Smooth muscle cell (in vitro differentiated cells): ENCODE results near the gene CMKLR1. TPM values are rescaled to one million over a fixed set of nuclear protein-coding genes. Genes with fewer than 3 reads are reported as not detected.

Experiments
- DNase-seq: peaks from one replicate; lab custom pipeline; 2025; ENCODE audit not compliant: unreplicated experiment; lab: John Stamatoyannopoulos, UW
- H2AFZ ChIP-seq: fragments of 200-600 bp; sonication (generic); 2 replicates; pipeline ENCODE4 v1.6.0; 2016; ENCODE audit warnings: antibody characterized with exemption, low read depth, mild to moderate bottlenecking
- H3F3A ChIP-seq: fragments of 200-600 bp; sonication (generic); 2 replicates; pipeline ENCODE4 v1.6.0; 2017; ENCODE audit warnings: antibody characterized with exemption, low read depth
- H3K27ac ChIP-seq: fragments of 200-600 bp; sonication (generic); 2 replicates; pipeline ENCODE4 v1.5.1; 2016; ENCODE audit warnings: low read depth, mild to moderate bottlenecking
- H3K27me3 ChIP-seq: fragments of 200-600 bp; sonication (generic); 2 replicates; pipeline ENCODE4 v1.6.1; 2016; ENCODE audit warnings: low read depth, mild to moderate bottlenecking
- H3K36me3 ChIP-seq: fragments of 200-600 bp; sonication (generic); 2 replicates; pipeline ENCODE4 v1.5.1; 2016; ENCODE audit warnings: low read depth
- H3K4me1 ChIP-seq: fragments of 200-600 bp; sonication (generic); 2 replicates; pipeline ENCODE4 v1.5.1; 2016; ENCODE audit warnings: low read depth
- H3K4me2 ChIP-seq: fragments of 200-600 bp; sonication (generic); 2 replicates; pipeline ENCODE4 v1.6.0; 2016; ENCODE audit warnings: mild to moderate bottlenecking
- H3K4me3 ChIP-seq: fragments of 200-600 bp; sonication (generic); 2 replicates; pipeline ENCODE4 v1.5.1; 2016; ENCODE audit warnings: mild to moderate bottlenecking
- H3K79me2 ChIP-seq: fragments of 200-600 bp; sonication (generic); 2 replicates; pipeline ENCODE4 v1.6.0; 2016; ENCODE audit warnings: low read depth, mild to moderate bottlenecking
- H3K9ac ChIP-seq: fragments of 200-600 bp; sonication (generic); 2 replicates; pipeline ENCODE4 v1.6.0; 2016; ENCODE audit warnings: low read depth
- H3K9me3 ChIP-seq: fragments of 200-600 bp; sonication (generic); replicated peaks from 2 replicates; pipeline ENCODE4 v1.5.1; 2016; ENCODE audit warnings: low read depth
- H4K20me1 ChIP-seq: fragments of 200-600 bp; sonication (generic); 2 replicates; pipeline ENCODE4 v1.6.0; 2016; ENCODE audit warnings: low read depth
- WGBS: methylation state at CpG from one replicate; pipeline ENCODE4 v1.1.7; 2016; ENCODE audit warnings: low lambda C conversion rate; 5-methylcytosine and 5-hydroxymethylcytosine counted together
- polyA plus RNA-seq: library from polyadenylated mRNA; unstranded; fragments of >200 nt; fragmentation: Nextera tagmentation; extraction: Ambion mirVana; gene quantifications from 2 replicates; pipeline ENCODE4 v1.2.1, GENCODE V29; 2016
- total RNA-seq: library from RNA; depleted of rRNA; stranded (reverse); fragments of >200 nt; gene quantifications from 2 replicates; pipeline ENCODE4 v1.2.3, GENCODE V29; 2014
- TF ChIP-seq, protein P1 (sequence below): fragments of 200-600 bp; sonication (generic); IDR thresholded peaks from 2 replicates; pipeline ENCODE4 v1.5.1; 2017; ENCODE audit warnings: borderline replicate concordance, mild to moderate bottlenecking, antibody characterized with exemption; ENCODE audit not compliant: insufficient read depth, poor library complexity, severe bottlenecking

Gene CMKLR1
- total and polyA plus RNA-seq, 2 experiments from 2014 or later: 179 to 294 TPM

DNA sequence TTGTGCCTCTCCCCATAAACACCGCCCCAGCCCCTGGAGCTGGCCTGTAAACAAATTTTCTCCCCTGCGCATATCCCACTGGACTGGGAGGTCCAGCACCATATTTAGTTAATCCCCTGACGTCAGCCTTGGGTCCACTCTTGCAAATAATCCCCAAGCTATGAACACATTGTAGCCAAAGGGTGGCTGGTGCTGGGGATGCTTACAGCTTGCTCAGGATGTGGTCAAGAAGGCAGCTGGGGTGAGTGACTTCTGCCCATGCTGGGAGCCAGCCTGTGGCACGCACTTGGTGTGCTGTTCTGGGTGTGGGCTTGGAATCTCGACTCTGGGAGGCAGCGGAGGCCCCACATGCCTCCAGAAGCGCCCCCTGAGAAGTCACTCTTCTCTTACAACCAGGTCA, 32.1 kb downstream of the CMKLR1 start:
- H3K9me3 ChIP-seq: no peaks in the 10 kb centered on the region
- no peaks in the 10 kb centered on the region for H3K27me3 ChIP-seq
- DNase-seq: peak; percentile 47
- peaks cover 6% of the 10 kb centered on the region for H4K20me1 ChIP-seq
- H3K36me3 ChIP-seq: no peaks in the 10 kb centered on the region
- WGBS: 18% methylated on average over 7 of the region's 7 CpGs
- TF ChIP-seq, protein P1, sequence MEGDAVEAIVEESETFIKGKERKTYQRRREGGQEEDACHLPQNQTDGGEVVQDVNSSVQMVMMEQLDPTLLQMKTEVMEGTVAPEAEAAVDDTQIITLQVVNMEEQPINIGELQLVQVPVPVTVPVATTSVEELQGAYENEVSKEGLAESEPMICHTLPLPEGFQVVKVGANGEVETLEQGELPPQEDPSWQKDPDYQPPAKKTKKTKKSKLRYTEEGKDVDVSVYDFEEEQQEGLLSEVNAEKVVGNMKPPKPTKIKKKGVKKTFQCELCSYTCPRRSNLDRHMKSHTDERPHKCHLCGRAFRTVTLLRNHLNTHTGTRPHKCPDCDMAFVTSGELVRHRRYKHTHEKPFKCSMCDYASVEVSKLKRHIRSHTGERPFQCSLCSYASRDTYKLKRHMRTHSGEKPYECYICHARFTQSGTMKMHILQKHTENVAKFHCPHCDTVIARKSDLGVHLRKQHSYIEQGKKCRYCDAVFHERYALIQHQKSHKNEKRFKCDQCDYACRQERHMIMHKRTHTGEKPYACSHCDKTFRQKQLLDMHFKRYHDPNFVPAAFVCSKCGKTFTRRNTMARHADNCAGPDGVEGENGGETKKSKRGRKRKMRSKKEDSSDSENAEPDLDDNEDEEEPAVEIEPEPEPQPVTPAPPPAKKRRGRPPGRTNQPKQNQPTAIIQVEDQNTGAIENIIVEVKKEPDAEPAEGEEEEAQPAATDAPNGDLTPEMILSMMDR: no peak
- peak overlapping the region; percentile 86 for H3K9ac ChIP-seq
- no peak overlapping the region for H3K4me3 ChIP-seq
- peaks cover 49% of the 10 kb centered on the region for H3K79me2 ChIP-seq
- peaks cover 15% of the 10 kb centered on the region for H3K4me1 ChIP-seq
- no peak overlapping the region for H2AFZ ChIP-seq
- peaks cover 13% of the 10 kb centered on the region for H3F3A ChIP-seq
- H3K27ac ChIP-seq: peak overlapping the region; percentile 99
- H3K4me2 ChIP-seq: peak overlapping the region; percentile 55

DNA sequence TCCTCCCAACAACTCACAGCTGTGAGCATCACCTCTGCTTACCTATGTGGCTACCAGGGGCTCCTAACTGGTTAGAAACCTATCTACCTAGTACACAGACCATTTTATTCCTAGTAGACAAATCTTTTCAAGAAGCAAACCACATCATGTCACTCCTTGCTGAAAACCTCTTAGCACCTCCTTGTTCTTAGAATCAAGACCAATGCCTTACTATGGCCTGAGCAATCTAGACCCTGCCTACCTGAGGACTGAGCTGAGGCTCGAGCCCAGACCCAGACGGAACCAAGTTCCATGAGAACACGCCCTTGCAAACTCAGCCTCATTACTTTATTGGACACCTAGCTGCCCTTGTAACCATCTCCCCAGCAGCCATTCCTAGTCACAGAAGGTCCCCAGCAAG, 32.6 kb downstream of the CMKLR1 start:
- H2AFZ ChIP-seq: no peak overlapping the region
- H3K36me3 ChIP-seq: no peaks in the 10 kb centered on the region
- no peak overlapping the region for H3K4me3 ChIP-seq
- no peaks in the 10 kb centered on the region for H3K9me3 ChIP-seq
- peaks cover 15% of the 10 kb centered on the region for H3K4me1 ChIP-seq
- peak overlapping the region; percentile 55 for H3K4me2 ChIP-seq
- peaks cover 11% of the 10 kb centered on the region for H4K20me1 ChIP-seq
- TF ChIP-seq, protein P1: no peak
- H3K9ac ChIP-seq: peak overlapping the region; percentile 86
- H3K27me3 ChIP-seq: no peaks in the 10 kb centered on the region
- peak overlapping the region; percentile 99 for H3K27ac ChIP-seq
- peaks cover 16% of the 10 kb centered on the region for H3F3A ChIP-seq
- 85% methylated on average over 3 of the region's 3 CpGs for WGBS
- DNase-seq: no peak
- H3K79me2 ChIP-seq: peaks cover 49% of the 10 kb centered on the region

DNA sequence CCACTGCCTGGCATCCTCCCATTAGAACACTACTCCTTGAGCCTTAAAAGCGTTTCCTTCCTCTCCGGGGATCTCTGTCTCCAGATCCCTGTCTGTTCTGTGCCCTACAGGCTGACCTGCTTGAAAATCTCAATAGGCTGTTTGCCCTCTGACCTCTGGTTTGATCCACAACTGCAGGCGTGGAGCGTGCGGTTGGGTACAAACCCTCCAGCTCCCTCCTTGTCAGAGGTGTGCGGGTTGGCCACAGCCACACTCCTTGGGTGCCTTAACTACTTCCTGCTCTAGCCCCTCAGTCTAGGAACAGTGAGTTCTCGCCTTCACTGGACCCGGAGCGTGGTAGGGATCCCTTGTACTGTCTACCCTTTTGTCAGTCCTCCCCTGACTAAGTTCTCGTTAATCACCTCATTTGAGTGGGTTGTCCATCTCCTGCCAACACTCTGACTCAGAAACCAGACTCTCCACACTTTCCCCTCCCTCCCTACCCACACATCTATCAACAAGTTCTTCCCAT, 33.1 kb downstream of the CMKLR1 start:
- peak overlapping the region; percentile 70 for H3K4me2 ChIP-seq
- no peaks in the 10 kb centered on the region for H3K27me3 ChIP-seq
- peak overlapping the region; percentile 96 for H3K9ac ChIP-seq
- H3K79me2 ChIP-seq: peaks cover 49% of the 10 kb centered on the region
- 7% methylated on average over 10 of the region's 10 CpGs for WGBS
- no peaks in the 10 kb centered on the region for H3K36me3 ChIP-seq
- DNase-seq: peak; percentile 59
- no peaks in the 10 kb centered on the region for H3K9me3 ChIP-seq
- no peak overlapping the region for H2AFZ ChIP-seq
- peaks cover 15% of the 10 kb centered on the region for H4K20me1 ChIP-seq
- TF ChIP-seq, protein P1: no peak
- no peak overlapping the region for H3K4me3 ChIP-seq
- H3K27ac ChIP-seq: peak overlapping the region; percentile 99
- H3K4me1 ChIP-seq: peaks cover 15% of the 10 kb centered on the region
- H3F3A ChIP-seq: peaks cover 20% of the 10 kb centered on the region

DNA sequence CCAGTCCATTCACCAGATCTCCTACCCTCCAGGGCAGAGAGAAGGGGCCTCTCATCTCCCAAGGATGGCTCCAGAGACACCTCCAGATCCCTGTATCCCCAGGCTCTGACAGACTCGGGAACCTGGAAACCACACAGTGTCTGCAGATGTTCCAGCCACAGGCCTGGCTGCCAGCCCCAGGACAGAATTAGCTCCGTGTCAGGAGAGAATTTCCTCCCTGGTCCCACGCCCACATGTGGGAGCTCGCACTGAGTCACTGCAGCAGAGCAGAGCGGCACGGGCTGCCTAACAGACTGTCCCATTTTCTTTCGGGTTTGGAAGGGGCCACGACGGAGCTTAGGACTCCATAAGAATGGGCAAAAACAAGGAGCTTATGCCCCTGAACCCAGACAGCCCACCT, 33.6 kb downstream of the CMKLR1 start:
- H3K27me3 ChIP-seq: no peaks in the 10 kb centered on the region
- DNase-seq: peak; percentile 59
- H3K9ac ChIP-seq: peak overlapping the region; percentile 96
- peaks cover 15% of the 10 kb centered on the region for H3K4me1 ChIP-seq
- peaks cover 18% of the 10 kb centered on the region for H4K20me1 ChIP-seq
- no peak overlapping the region for H2AFZ ChIP-seq
- H3K79me2 ChIP-seq: peaks cover 52% of the 10 kb centered on the region
- TF ChIP-seq, protein P1: no peak
- peak overlapping the region; percentile 99 for H3K27ac ChIP-seq
- H3K9me3 ChIP-seq: no peaks in the 10 kb centered on the region
- H3K36me3 ChIP-seq: no peaks in the 10 kb centered on the region
- H3K4me3 ChIP-seq: no peak overlapping the region
- 2% methylated on average over 9 of the region's 9 CpGs for WGBS
- peaks cover 20% of the 10 kb centered on the region for H3F3A ChIP-seq
- H3K4me2 ChIP-seq: peak overlapping the region; percentile 79
